ENCODE measurements around the gene ANTKMT.

- TF ChIP-seq CTCF (conservative IDR thresholded peaks at IDR 0.05; ENCODE audit: low read depth, low read length) (no peak), POLR2A (IDR thresholded peaks at IDR 0.05; ENCODE audit: low read depth, low read length) (no peak), CEBPB (IDR thresholded peaks at IDR 0.05; ENCODE audit: low read depth, low read length) (no peak), CHD1 (IDR thresholded peaks at IDR 0.05; ENCODE audit: low read depth, low read length) (no peak), SMC3 (IDR thresholded peaks at IDR 0.05; ENCODE audit: low read depth, low read length) (no peak)
Observed at GRCh38 chr16:732332-732731, 11.4 kb downstream of the ANTKMT start.

Measured in IMR-90 (cell line).